Caco-2 (cell line): ENCODE results near the gene FAT1. TPM values are rescaled to one million over a fixed set of nuclear protein-coding genes. Genes with fewer than 3 reads are reported as not detected.

Experiments
- BruUV-seq: library from RNA; stranded (reverse); fragments of 400-500 nt; replicated peaks from 2 replicates; lab custom pipeline; 2021; lab: Mats Ljungman, UMichigan
- CTCF ChIA-PET: fragments of 300-600 bp; sonication (Branson Sonifier 250); formaldehyde crosslinking; loops from one replicate; lab custom pipeline; 2022; ENCODE audit warnings: antibody characterized with exemption; lab: Charles Lee
- POLR2A ChIA-PET: fragments of 300-600 bp; sonication (Branson Sonifier 250); formaldehyde crosslinking; loops from one replicate; lab custom pipeline; 2022; ENCODE audit warnings: antibody characterized with exemption; lab: Charles Lee
- DNase-seq, 2 experiments: peaks; one replicate each; pipeline versions ENCODE4 v3.0.0 to v3.0.0-alpha.2; 2020 to 2022
- H3K27me3 ChIP-seq: replicated peaks from 2 replicates; pipeline ENCODE4 v1.6.0; 2011; ENCODE audit warnings: low read length; ENCODE audit not compliant: control insufficient read depth, insufficient read depth
- H3K36me3 ChIP-seq: 2 replicates; pipeline ENCODE4 v1.5.1; 2011; ENCODE audit warnings: low read length; ENCODE audit not compliant: control insufficient read depth, insufficient read depth
- H3K4me1 ChIP-seq: fragments of 250-450 bp; sonication (Bioruptor Pico); 2 replicates; pipeline ENCODE4 v1.5.1; 2020; ENCODE audit warnings: mild to moderate bottlenecking
- H3K4me3 ChIP-seq: 2 replicates; pipeline ENCODE4 v1.5.1; 2011; ENCODE audit warnings: low read depth, mild to moderate bottlenecking, control low read depth, low read length
- H3K9me3 ChIP-seq: fragments of 250-450 bp; sonication (Bioruptor Pico); 2 replicates; pipeline ENCODE4 v1.5.1; 2020; ENCODE audit warnings: mild to moderate bottlenecking, moderate library complexity
- H3K27ac Mint-ChIP-seq: one replicate; pipeline ENCODE4 v1.8.0; 2022; ENCODE audit warnings: mixed read lengths; ENCODE audit not compliant: unreplicated experiment
- H3K27me3 Mint-ChIP-seq: one replicate; pipeline ENCODE4 v1.8.0; 2022; ENCODE audit warnings: mixed read lengths; ENCODE audit not compliant: insufficient read depth, unreplicated experiment
- H3K36me3 Mint-ChIP-seq: one replicate; pipeline ENCODE4 v1.8.0; 2022; ENCODE audit warnings: mild to moderate bottlenecking, mixed read lengths; ENCODE audit not compliant: insufficient read depth, unreplicated experiment
- H3K4me1 Mint-ChIP-seq: one replicate; pipeline ENCODE4 v1.8.0; 2022; ENCODE audit warnings: low read depth, mixed read lengths; ENCODE audit not compliant: unreplicated experiment
- H3K4me3 Mint-ChIP-seq: one replicate; pipeline ENCODE4 v1.8.0; 2022; ENCODE audit warnings: mild to moderate bottlenecking, moderate library complexity, mixed read lengths; ENCODE audit not compliant: unreplicated experiment
- H3K9me3 Mint-ChIP-seq: one replicate; pipeline ENCODE4 v1.8.0; 2022; ENCODE audit warnings: mixed read lengths; ENCODE audit not compliant: unreplicated experiment
- intact Hi-C: fragments of 100-400 bp; cut with micrococcal nuclease; formaldehyde crosslinking; loops from one replicate; pipeline ENCODE4 v1.10.0; 2022; ENCODE audit not compliant: unreplicated experiment
- total RNA-seq: library from RNA; stranded (reverse); gene quantifications from 2 replicates; pipeline ENCODE4 v1.2.3, GENCODE V29; 2022
- TF ChIP-seq, protein P1 (sequence below), 2 experiments: fragments of 200-600 bp in 1 of 2; IDR thresholded peaks; 1 replicate in 1 of 2; 2 replicates in 1 of 2; pipeline versions ENCODE4 v1.5.1 to v1.8.0; 2011 to 2022; ENCODE audit warnings: antibody characterized with exemption in 1 of 2, control low read depth in 1 of 2, inconsistent platforms in 1 of 2, low read depth in 1 of 2, low read length in 1 of 2, mild to moderate bottlenecking in 1 of 2, moderate library complexity in 1 of 2; ENCODE audit not compliant: insufficient read depth in 1 of 2, severe bottlenecking in 1 of 2, unreplicated experiment in 1 of 2

The FAT1 gene
- total RNA-seq, 1 experiment from 2014 or later, result 135 TPM

DNA sequence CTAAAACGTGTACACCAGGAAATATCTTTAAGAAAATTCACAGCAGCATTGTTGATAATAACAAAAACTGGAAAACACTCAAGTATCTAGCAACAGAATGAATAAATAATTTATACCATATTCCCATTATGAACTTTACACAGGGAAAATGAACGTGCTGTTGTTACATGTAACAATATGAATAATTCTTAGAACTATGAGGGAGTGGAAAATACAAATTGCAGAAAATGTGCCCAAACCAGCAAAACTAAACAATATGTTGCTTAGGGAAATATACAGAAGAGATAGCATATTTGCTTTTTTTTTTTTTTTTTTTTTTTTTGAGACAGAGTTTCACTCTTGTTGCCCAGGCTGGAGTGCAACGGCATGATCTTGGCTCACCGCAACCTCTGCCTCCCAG, 14.8 kb upstream of the FAT1 start:
- TF ChIP-seq, protein P1, sequence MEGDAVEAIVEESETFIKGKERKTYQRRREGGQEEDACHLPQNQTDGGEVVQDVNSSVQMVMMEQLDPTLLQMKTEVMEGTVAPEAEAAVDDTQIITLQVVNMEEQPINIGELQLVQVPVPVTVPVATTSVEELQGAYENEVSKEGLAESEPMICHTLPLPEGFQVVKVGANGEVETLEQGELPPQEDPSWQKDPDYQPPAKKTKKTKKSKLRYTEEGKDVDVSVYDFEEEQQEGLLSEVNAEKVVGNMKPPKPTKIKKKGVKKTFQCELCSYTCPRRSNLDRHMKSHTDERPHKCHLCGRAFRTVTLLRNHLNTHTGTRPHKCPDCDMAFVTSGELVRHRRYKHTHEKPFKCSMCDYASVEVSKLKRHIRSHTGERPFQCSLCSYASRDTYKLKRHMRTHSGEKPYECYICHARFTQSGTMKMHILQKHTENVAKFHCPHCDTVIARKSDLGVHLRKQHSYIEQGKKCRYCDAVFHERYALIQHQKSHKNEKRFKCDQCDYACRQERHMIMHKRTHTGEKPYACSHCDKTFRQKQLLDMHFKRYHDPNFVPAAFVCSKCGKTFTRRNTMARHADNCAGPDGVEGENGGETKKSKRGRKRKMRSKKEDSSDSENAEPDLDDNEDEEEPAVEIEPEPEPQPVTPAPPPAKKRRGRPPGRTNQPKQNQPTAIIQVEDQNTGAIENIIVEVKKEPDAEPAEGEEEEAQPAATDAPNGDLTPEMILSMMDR (IDR thresholded peaks at IDR 0.05; ENCODE audit: insufficient read depth in 1 of 2, low read depth in 1 of 2, low read length in 1 of 2, severe bottlenecking in 1 of 2, unreplicated experiment in 1 of 2), result no peak
- no peaks in the 10 kb centered on the region for H3K36me3 Mint-ChIP-seq
- intact Hi-C loops, result no loop called here
- Histone ChIP-seq H3K4me3 (no peak overlapping the region), H3K27me3 (no peaks in the 10 kb centered on the region), H3K36me3 (no peaks in the 10 kb centered on the region), H3K4me1 (peaks cover 13% of the 10 kb centered on the region), H3K9me3 (no peaks in the 10 kb centered on the region)
- peaks cover 6% of the 10 kb centered on the region for H3K4me1 Mint-ChIP-seq
- no peak overlapping the region for H3K27ac Mint-ChIP-seq
- no peak for DNase-seq
- ChIA-PET POLR2A (no interaction called here), CTCF (no interaction called here)
- no TSS peak for BruUV-seq
- no peak overlapping the region for H3K4me3 Mint-ChIP-seq
- H3K9me3 Mint-ChIP-seq, result no peaks in the 10 kb centered on the region
- no peaks in the 10 kb centered on the region for H3K27me3 Mint-ChIP-seq

DNA sequence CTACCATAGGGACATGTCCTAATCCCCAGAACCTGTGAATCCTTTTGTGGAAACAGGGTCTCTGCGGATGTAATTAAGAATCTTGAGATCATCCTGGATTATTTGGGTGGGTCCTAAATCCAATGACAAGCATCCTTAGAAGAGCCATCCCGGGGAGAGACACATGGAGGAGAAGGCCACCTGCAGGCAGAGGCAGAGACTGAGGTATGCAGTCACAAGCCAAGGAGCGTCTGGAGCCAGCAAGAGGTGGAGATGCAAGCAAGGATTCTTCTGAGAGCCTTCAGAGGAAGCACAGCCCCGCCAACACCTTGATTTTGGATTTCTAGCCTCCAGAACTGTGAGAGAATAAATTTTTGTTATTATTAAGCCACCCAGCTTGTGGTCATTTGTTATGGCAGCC, 13.8 kb upstream of the FAT1 start:
- H3K27me3 Mint-ChIP-seq, result no peaks in the 10 kb centered on the region
- Histone ChIP-seq H3K36me3 (no peaks in the 10 kb centered on the region), H3K27me3 (no peaks in the 10 kb centered on the region), H3K9me3 (no peaks in the 10 kb centered on the region), H3K4me1 (peaks cover 13% of the 10 kb centered on the region), H3K4me3 (no peak overlapping the region)
- ChIA-PET CTCF (no interaction called here), POLR2A (no interaction called here)
- H3K36me3 Mint-ChIP-seq, result no peaks in the 10 kb centered on the region
- H3K9me3 Mint-ChIP-seq, result no peaks in the 10 kb centered on the region
- H3K27ac Mint-ChIP-seq, result no peak overlapping the region
- H3K4me3 Mint-ChIP-seq, result no peak overlapping the region
- H3K4me1 Mint-ChIP-seq, result peaks cover 6% of the 10 kb centered on the region
- DNase-seq, result no peak
- TF ChIP-seq, protein P1 (IDR thresholded peaks at IDR 0.05; ENCODE audit: insufficient read depth in 1 of 2, low read depth in 1 of 2, low read length in 1 of 2, severe bottlenecking in 1 of 2, unreplicated experiment in 1 of 2), result no peak
- no TSS peak for BruUV-seq
- intact Hi-C loops, result no loop called here

DNA sequence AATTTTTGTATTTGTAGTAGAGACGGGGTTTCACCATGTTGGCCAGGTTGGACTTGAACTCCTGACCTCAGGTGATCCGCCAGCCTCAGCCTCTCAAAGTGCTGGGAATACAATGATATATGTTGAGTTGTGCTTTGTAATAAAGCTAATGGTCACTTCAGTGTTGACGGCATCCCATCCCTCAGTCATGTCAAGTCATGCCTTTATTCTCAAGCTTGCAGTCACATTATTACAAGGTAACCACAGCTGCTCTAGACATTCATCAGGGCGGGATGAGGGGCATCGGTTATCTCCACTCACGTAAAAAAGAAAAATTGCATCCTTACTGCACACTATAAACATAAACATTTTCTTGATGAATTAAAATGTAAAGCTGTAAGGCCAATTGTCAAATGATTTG, 12.8 kb upstream of the FAT1 start:
- CTCF ChIA-PET, result no interaction called here
- BruUV-seq, result no TSS peak
- H3K9me3 ChIP-seq, result no peaks in the 10 kb centered on the region
- H3K36me3 ChIP-seq, result no peaks in the 10 kb centered on the region
- no peaks in the 10 kb centered on the region for H3K27me3 ChIP-seq
- Mint-ChIP-seq H3K36me3 (no peaks in the 10 kb centered on the region), H3K9me3 (no peaks in the 10 kb centered on the region), H3K4me3 (no peak overlapping the region), H3K27ac (no peak overlapping the region), H3K27me3 (no peaks in the 10 kb centered on the region), H3K4me1 (peaks cover 6% of the 10 kb centered on the region)
- intact Hi-C loops, result no loop called here
- no peak overlapping the region for H3K4me3 ChIP-seq
- TF ChIP-seq, protein P1 (IDR thresholded peaks at IDR 0.05; ENCODE audit: insufficient read depth in 1 of 2, low read depth in 1 of 2, low read length in 1 of 2, severe bottlenecking in 1 of 2, unreplicated experiment in 1 of 2), result no peak
- peaks cover 13% of the 10 kb centered on the region for H3K4me1 ChIP-seq
- no peak for DNase-seq
- POLR2A ChIA-PET, result no interaction called here
